22Rv1 (cell line): ENCODE results near the gene RASA4B.
"Not testable (repeated sequence)": the region's sequence is repeated elsewhere in the genome, so short reads cannot be mapped to it uniquely, and the experiment has no call there.

Experiments used
- H3K27ac ChIP-seq: fragments of 450-650 bp; 2 replicates; pipeline ENCODE4 v1.5.1; 2017
- TF ChIP-seq, protein P1 (sequence below): fragments of 450-650 bp; IDR thresholded peaks from 2 replicates; pipeline ENCODE4 v1.5.1; 2017; ENCODE audit warnings: mild to moderate bottlenecking

The RASA4B gene

DNA sequence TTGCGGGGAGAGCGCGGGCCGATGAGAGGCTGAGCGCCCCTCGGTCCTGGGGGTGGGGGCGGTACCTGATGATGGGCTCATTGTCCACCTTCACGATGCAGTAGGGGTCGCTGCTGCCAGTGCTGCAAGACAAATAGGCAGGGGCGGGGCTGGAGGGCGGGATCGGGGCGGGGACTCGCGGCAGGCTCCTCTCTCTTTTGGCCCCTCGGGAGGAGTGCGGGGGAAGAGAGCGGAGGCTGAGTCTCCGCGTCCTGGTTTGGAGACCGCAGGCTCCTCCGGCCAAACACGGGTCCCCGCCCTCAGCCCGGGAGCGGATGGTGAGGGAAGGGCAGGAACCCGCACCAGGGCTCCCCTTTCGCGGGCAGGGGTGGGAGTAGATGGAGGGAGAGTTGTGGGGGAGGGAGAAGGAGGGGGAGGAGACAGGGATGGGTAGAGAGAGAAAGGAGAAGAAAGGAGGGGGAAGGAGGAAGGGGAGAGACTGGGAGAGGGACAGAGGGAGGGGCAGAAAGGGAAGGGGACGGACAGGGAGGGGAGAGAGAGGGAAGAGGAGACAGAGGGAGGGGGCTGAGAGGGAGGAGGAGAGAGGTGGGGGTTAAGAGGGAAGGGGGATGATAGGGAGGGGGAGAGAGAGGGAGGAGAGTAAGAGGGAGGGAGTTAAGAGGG lies 5.6 kb downstream of the RASA4B start:
- H3K27ac ChIP-seq = not testable (repeated sequence)

DNA sequence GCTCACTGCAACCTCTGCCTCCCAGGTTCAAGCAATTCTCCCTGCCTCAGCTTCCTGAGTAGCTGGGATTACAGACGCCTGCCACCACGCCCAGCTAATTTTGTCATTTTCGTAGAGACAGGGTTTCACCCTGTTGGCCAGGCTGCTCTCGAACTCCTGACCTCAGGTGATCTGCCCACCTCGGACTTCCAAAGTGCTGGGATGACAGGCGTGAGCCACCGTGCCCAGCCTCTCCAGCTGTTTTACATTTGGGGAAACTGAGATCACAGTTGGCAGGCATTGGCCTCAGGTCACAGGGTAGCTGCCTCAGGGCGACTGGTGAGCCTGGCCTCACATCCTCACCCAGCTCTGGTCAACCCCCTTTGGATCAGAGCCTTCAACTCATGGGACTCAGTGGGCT lies 7.0 kb downstream of the RASA4B start:
- not testable (repeated sequence) for H3K27ac ChIP-seq

DNA sequence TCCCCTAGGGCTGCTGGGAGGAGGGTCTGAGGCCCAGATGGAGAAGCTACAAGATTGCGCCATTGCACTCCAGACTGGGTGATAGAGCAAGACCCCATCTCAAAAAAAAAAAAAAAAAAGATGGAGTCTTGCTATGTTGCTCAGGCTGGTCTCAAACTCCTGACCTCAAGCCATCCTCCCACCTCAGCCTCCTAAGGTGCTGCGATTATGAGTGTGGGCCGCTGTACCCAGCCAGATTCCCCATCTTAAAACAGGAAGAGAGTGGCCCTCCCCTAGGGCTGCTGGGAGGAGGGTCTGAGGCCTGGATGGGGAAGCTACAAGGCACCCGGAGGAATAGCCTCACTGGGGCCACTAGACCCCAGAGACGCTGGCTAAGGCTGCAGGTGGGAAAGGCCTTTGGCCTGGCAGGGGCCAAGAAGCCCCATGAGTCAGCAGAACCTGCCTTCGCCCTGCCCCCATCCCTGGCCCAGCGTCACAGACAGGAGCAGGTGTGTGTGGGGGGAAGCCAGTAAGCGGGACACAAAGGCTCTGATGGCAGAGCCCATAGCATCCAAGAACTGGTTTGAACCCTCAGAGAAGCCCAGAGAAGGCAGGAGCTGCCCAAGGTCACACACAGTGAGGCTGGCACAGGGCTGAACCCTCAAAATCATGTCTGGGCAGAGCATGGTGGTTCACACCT lies 10.0 kb downstream of the RASA4B start:
- H3K27ac ChIP-seq = not testable (repeated sequence)

DNA sequence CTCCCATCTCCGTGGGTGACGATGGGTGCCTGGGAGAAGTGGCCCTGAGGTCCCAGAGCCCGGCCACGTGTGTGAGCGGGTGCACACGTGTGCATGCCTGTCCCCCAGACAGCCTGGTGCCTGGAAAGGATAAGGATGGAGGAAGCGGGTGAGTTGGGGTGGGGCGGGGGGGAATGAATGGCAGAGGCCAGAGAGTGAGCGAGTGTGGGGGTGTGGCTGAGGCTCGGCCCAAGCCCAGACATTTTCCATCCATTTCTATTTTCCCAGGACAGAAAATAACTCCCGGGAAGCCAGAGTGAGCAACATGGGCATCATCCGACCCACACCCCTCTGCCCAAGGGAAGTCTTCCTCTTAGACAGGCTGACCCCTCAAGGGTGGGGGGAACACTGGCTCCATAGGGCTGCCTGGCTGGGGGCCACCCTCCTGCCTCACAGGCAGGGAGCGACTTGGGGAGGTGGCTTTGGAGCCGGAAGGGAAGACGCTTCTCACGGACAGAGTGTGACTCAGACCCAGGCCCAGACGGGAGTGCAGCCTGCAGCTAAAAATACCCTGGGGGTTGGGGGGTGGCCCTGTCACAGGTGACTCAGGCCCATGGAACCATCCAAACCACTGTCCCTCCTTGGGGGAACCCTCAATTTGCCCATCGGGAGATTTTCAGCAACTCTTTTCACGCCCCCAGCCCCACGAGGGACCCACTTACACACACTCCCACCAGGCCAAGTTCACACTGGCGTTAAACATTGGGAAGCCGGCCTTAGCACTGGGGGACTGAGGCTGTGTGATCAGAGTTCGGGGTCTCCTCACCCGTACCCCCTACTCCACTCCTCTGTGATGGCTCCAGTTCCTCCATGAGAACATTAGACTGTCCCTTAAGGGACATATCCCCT lies 12.0 kb downstream of the RASA4B start:
- not testable (repeated sequence) for H3K27ac ChIP-seq

DNA sequence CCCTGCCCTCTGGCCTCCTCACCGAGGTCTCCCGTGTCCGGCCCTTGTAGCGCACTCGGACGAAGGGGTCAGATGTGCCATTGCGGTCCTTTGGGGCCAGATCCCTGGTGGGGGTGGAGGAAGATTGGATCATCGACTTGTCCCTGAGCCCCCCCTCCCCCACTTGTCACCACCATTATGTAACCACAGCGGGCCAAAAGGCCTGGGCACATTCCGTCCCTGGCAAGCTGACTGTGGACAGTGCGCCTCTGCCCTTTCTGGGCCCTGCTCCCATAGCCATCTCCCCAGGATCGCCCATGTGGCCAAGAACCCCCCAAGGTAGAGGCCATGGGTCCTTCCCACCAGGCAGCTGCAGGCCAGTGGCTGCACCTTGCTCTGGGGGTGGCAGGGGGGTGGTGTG lies 14.4 kb downstream of the RASA4B start:
- H3K27ac ChIP-seq = not testable (repeated sequence)

DNA sequence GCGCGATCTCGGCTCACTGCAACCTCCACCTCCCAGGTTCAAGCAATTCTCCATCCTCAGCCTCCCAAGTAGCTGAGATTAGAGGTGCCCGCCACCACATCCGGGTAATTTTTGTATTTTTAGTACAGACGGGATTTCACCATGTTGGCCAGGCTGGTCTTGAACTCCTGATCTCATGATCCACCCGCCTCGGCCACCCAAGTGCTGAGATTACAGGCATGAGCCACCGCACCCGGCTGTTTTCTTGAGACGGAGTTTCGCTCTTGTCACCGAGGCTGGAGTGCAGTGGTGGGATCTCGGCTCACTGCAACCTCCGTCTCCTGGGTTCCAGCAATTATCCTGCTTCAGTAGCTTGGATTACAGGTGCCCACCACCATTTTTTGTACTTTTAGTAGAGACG lies 19.3 kb downstream of the RASA4B start:
- H3K27ac ChIP-seq = not testable (repeated sequence)

DNA sequence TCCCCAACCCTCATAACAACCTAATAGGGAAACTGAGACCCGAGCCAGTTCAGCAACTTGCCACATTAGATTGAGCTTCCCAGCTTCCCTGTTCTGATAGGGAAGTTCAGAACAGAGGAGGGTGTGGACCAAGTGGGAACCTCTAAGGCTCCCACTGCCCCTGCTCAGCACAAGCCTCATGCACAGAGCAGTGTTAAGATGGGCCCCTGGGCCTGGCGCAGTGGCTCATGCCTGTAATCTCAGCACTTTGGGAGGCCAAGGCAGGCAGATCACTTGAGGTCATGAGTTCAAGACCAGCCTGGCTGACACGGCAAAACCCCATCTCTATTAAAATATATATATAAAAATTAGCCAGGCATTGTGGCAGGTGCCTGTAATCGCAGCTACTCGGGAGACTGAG lies 20.3 kb downstream of the RASA4B start:
- H3K27ac ChIP-seq = not testable (repeated sequence)

DNA sequence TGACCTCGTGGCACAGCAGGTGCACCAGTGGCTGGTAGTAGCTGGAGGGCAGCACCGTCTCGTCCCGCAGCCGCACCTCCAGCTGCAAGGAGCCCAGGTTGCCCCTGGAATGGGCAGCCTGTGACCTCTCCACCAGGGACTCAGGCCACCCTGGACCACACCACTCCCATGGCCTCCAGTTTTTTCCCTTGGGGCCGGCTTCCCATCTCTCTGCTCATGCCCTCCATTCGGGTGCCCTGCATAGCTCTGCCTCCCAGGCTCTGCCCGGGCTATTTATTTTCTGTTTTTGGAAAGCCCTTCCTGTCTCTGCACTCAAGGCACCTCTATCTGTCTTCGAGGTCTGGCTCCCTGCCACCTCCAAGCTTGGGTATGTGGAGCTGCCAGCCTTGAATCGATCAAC lies 20.7 kb downstream of the RASA4B start:
- H3K27ac ChIP-seq = not testable (repeated sequence)

DNA sequence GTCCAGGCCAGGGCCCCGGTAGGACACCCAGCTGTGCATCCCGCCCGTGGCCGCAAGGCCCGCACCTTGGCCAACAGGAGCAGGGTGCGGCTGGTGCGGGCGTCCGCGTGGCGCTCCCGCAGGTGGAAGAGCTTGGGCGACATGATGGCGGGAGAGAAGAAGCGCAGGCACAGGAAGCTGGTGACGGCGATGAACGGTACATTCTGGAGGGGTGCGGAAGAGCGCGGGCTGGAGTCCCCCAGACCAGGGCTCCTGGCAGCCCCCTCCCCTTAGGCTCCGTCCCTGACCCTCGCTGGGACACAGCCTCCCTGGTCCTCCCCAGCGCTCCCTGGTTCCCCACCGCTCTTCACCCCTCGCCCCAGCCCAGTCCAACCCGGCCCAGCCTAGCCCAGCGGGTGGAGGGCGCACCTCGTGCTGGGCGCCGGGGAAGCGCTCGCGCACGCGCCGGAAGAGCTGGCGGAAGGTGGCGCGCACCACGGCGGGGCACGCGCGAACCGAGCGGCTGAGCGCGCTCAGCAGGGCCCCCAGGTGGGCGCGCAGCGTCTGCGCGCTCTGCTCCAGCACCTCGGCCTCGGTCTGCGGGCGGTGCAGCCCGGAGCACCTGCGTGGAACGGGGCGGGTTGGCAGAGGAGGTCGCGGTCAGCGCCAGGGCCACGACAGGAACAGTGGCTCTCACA lies 23.0 kb downstream of the RASA4B start:
- not testable (repeated sequence) for H3K27ac ChIP-seq

DNA sequence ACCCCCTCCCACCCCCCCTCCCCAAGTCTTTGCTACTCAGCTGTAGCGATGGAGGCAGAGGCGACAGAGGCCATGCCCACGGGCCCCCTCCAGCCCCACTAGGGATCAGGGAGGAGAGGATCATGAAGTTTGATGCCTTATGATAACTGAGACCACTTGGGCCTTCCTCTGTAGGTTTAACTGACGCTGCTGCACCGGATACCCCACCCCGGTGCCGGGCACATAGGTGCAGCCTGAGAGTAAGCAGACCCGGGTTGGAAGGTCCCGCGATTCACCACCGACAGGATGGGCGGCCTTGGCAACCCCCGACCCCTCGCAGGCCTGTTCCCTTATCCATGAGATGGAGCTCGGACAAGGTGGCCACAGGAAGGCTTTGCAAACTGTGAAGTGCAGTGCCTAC lies 23.6 kb downstream of the RASA4B start:
- not testable (repeated sequence) for H3K27ac ChIP-seq

DNA sequence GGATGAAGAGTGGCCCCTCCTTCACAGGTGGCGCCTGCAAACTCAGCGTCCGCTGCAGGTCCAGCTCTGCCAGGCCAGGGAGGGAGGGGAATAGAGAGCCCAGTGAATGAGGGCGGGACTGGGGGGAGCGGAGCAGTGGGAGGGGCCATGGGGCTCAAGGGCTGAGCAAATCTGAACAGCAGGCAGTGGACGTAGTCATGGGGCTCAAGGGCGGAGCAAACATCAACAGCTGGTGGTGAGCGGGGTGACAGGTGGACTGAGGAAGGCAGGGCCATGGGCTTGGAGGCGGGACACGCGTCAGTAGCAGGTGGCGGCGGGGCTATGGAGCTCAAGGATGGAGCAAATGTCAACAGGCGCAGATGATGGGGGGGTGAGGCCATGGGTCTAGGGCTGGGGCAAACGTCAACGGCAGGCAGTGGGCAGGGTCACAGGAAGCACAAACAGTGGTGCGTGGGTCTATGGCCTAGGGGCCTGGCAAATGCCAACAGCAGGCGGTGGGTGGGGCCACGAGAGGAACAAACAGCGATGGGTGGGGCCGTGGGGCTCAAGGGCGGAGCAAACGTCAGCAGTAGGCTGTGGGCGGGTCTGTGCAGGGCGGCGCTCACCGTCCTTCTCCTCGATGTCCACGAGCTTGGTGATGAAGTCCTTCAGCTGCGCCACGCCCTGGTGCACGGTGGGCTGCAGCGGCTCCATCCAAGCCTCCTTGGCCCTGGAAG lies 24.2 kb downstream of the RASA4B start:
- H3K27ac ChIP-seq = not testable (repeated sequence)

DNA sequence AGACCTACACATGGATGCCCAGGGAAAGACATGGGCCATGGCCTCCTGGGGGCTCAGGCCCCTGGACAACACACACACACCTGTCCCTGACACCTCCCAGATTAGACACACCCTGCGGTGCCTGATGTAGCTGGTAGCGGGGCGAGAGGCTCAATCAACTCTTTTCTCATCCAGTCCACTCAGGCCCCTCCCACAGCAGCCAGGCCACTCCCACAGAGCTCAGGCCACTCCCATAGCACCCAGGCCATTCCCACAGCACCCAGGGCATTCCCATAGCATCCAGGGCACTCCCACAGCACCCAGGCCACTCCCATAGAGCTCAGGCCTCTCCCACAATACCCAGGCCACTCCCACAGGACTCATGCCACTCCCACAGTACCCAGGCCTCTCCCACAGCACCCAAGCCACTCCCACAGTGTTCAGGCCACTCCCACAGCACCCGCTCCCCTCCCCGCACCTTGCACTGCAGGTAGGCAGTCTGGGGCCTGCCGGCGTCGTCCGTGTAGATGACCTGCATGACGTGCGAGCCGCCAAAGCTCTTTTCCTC lies 27.0 kb downstream of the RASA4B start:
- not testable (repeated sequence) for H3K27ac ChIP-seq

DNA sequence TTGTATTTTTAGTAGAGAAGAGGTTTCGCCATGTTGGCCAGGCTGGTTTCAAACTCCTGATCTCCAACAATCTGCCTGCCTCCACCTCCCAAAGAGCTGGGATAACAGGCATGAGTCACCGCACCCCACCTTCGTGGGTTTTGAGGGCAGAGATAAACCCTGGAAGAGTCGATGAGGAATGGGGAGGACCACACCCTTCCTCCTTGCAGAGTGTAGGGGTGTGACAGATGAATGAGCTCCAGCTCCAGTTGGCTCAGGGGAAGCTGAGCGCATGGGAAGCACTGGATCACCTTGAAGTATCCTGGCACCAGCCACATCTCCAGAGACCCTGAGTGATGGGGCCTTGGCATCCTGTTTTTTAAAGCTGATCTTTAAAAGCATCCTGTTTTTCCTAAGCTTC lies 33.3 kb downstream of the RASA4B start:
- not testable (repeated sequence) for H3K27ac ChIP-seq

DNA sequence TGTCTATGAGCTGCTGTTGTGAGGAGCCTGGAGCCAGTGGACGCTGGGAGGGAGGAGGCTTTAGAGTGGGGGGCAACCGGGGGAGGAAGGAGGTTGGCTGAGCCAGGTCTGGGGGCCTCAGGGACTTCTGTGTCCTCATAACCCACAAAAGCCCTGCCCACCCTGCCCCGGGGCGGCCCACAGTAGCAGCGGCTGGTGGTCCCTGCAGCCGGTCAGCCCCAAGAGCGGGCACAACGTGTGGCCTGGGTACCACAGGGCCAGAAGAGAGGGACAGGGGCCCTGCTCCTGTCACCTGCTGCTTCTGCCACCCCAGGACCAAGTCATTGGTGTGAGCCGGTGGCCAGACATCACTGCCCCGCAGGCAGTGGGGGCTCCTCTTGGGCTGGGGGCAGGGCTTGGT lies 35.6 kb downstream of the RASA4B start:
- H3K27ac ChIP-seq = not testable (repeated sequence)

DNA sequence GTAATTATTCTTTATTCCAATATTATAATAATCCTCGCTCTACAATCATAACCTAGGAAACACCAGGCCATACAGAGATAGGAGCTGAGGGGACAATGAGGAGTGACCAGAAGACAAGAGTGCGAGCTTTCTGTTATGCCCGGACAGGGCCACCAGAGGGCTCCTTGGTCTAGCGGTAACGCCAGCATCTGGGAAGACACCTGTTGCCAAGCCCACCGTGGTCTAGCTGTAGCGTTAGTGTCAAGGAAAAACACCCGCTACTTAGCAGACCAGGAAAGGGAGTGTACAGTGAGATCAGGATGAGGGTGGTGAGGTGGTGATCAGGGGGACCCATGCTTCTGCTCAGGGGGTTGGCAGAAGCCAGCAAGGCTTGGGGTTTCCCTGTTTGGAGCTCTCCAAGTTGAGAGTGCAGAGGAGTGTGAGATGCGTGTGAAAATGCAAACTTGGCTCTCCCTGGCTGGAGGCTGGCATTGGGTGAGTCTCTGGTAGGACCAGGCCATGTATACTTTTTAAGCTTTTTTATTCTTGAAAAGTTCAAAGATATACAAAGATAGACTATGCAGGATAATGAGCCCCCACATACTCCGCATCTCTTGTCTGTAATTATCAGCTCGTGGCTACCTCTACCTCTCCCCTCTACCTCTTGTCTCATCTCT lies 37.5 kb downstream of the RASA4B start:
- H3K27ac ChIP-seq = not testable (repeated sequence)

DNA sequence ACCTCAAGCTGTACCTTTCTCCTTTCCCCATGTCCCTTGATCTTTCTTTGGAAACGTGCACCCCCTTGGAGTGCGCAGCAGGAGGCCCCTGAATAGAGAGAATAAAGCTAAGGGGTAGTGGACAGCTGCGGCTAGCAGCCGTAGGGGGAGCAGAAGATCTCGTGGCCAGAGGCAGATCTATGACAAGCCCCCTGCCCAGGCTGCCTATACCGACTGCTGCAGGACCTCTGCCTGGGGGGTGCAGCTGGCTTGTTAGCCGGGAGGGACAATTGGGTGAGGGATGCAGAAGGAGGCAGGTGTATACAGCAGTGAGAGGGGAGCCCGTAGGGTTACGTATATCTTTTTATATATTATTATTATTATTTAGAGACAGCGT lies 38.4 kb downstream of the RASA4B start:
- not testable (repeated sequence) for H3K27ac ChIP-seq

More for the DNA sequence above, 37.5 kb downstream of the RASA4B start:
- TF ChIP-seq, protein P1, sequence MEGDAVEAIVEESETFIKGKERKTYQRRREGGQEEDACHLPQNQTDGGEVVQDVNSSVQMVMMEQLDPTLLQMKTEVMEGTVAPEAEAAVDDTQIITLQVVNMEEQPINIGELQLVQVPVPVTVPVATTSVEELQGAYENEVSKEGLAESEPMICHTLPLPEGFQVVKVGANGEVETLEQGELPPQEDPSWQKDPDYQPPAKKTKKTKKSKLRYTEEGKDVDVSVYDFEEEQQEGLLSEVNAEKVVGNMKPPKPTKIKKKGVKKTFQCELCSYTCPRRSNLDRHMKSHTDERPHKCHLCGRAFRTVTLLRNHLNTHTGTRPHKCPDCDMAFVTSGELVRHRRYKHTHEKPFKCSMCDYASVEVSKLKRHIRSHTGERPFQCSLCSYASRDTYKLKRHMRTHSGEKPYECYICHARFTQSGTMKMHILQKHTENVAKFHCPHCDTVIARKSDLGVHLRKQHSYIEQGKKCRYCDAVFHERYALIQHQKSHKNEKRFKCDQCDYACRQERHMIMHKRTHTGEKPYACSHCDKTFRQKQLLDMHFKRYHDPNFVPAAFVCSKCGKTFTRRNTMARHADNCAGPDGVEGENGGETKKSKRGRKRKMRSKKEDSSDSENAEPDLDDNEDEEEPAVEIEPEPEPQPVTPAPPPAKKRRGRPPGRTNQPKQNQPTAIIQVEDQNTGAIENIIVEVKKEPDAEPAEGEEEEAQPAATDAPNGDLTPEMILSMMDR = peak; percentile 91

DNA sequence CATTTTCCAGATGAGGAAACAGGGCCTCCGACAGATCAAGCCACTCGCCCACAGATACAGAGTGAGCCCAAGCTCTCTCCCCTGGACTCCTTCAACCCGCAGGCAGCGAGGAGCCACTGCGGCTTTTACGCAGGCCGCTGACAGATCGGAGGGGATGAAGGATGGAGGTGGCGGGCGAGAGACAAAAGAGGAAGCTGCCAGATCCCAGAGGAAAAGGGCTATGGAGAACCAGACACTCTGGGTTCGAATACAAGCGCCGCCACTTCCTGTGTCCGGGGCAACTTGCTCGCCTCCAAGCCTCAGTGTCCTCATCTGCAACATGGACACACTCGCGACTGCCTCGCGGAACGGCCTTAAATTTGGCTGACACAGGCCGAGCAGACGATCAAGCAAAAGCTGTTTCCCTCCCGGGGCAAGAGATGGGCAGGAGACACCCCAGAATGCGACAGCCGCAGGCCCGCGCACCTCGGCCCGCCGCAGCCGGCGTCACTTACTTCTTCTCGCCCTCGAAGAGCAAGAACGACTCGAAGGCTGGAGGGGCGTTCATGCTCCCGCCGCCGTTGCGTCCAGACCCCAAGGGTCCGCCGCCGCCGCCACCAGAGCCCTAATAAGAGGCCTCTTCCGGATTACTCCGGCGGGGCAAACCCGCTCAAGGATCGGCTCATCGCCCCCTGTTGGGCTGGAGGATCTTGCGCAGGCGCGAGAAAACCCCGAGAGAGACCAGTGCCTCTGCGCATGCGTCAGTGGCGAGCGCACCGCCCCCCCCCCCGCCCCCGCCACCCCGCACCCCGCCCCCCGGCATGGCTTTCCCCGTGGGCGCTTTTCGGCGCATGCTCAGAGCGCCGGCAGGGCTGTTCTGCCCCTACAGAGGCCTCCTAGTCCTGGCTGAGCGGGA lies 39.0 kb downstream of the RASA4B start, which contains the start of gene POLR2J:
POLR2J (minus strand) TSS at position 609 of the 895 bp plus-strand sequence; CDS start at position 547, 62 bp downstream.
- H3K27ac ChIP-seq = not testable (repeated sequence)
